Erythroblast (primary cell): ENCODE results near the gene ANTXR2.
"Not testable (repeated sequence)": the region's sequence is repeated elsewhere in the genome, so short reads cannot be mapped to it uniquely, and the experiment has no call there.

ENCODE experiments used
- GATA1 ChIP-seq: IDR thresholded peaks from 2 replicates; pipeline ENCODE4 v1.6.1; 2011; ENCODE audit warnings: low read depth, mild to moderate bottlenecking, control low read depth, low read length, moderate library complexity
- POLR2A ChIP-seq: IDR thresholded peaks from 2 replicates; pipeline ENCODE4 v1.6.1; 2011; ENCODE audit warnings: mild to moderate bottlenecking, low read length

GRCh38 chr4:79889026-79889425, 184.0 kb downstream of the ANTXR2 start:
- not testable (repeated sequence) for TF ChIP-seq POLR2A, GATA1
